Stomach (tissue), 9 donors: ENCODE results near the gene EXOC3L1. TPM values are rescaled to one million over a fixed set of nuclear protein-coding genes. Genes with fewer than 3 reads are reported as not detected.

ENCODE experiments used
- DNase-seq, 2 donors: peaks; one replicate each; pipeline versions ENCODE4 v3.0.0 to v3.0.0-alpha.2; 2013 to 2019
- H3K27ac ChIP-seq, 5 donors: fragments of 200-600 bp in 4 of 5; sonication (generic) in 4 of 5; one replicate each; pipeline ENCODE4 v1.5.1; 2013 to 2019; ENCODE audit warnings: mild to moderate bottlenecking in 1 of 5, moderate library complexity in 1 of 5
- H3K27me3 ChIP-seq, 3 donors: fragments of 200-600 bp; sonication (generic); one replicate each; pipeline ENCODE4 v1.5.1; 2017 to 2019; ENCODE audit warnings: mixed run types in 1 of 3
- H3K36me3 ChIP-seq, 4 donors: fragments of 200-600 bp; sonication (generic); 1 replicate in 3 of 4; 2 replicates in 1 of 4; pipeline ENCODE4 v1.5.1; 2016 to 2019
- H3K4me1 ChIP-seq, 4 donors: fragments of 200-600 bp; sonication (generic); one replicate each; pipeline ENCODE4 v1.5.1; 2016 to 2019
- H3K4me3 ChIP-seq, 4 donors: fragments of 200-600 bp; sonication (generic) in 3 of 4; one replicate each; pipeline ENCODE4 v1.5.1; 2016 to 2019; ENCODE audit warnings: mild to moderate bottlenecking in 1 of 4
- H3K9me3 ChIP-seq, 4 donors: fragments of 200-600 bp; sonication (generic); one replicate each; pipeline ENCODE4 v1.5.1; 2016 to 2019
- EP300 ChIP-seq: sonication (generic); formaldehyde crosslinking; IDR thresholded peaks from one replicate; pipeline ENCODE4 v1.6.1; 2017; ENCODE audit warnings: antibody characterized with exemption
- POLR2A ChIP-seq, 4 donors: fragments of 450-650 bp; IDR thresholded peaks; one replicate each; pipeline ENCODE4 v1.6.1; 2016; ENCODE audit warnings: antibody characterized with exemption in 4 of 4, control low read depth in 2 of 4, mild to moderate bottlenecking in 1 of 4, moderate library complexity in 1 of 4
- POLR2AphosphoS5 ChIP-seq, 3 donors: sonication (generic); formaldehyde crosslinking; IDR thresholded peaks; one replicate each; pipeline ENCODE4 v1.6.1; 2016; ENCODE audit warnings: antibody characterized with exemption in 3 of 3
- WGBS, 5 donors: extraction: QIAGEN DNeasy Blood & Tissue Kit in 3 of 5; methylation state at CpG; one replicate each; pipeline versions ENCODE4 v1.1.5 to v1.1.7; 2013 to 2018; 5-methylcytosine and 5-hydroxymethylcytosine counted together
- intact Hi-C: fragments of 100-400 bp; cut with DNase I; formaldehyde crosslinking; loops from one replicate; pipeline ENCODE4 v1.15.1; 2023; ENCODE audit warnings: low total_unique reads
- polyA plus RNA-seq, 3 donors: library from polyadenylated mRNA; stranded (reverse); fragments of 200-250 nt; gene quantifications; one replicate each; pipeline ENCODE4 v1.2.3, GENCODE V29; 2013
- total RNA-seq, 5 donors: library from RNA; depleted of rRNA; stranded (reverse); fragments of >200 nt; gene quantifications; one replicate each; pipeline versions ENCODE4 v1.1.0 to v1.2.3, GENCODE V29; 2014 to 2016
- TF ChIP-seq, protein P1 (sequence below), 7 experiments: fragments of 450-650 bp in 4 of 7; fragments of 200-600 bp in 3 of 7; sonication (generic) in 3 of 7; IDR thresholded peaks; one replicate each; pipeline ENCODE4 v1.5.1; 2016 to 2019; ENCODE audit warnings: antibody characterized with exemption in 7 of 7, control low read depth in 2 of 7, mild to moderate bottlenecking in 1 of 7
- donor health status: healthy with polysubstance abuse.
- donor health status: Bipolar disorder and iron deficiency.
- donor health status: healthy.

EXOC3L1 gene
- total and polyA plus RNA-seq, 8 donors, result 1.3 to 25.5 (median 6.8) TPM; not detected in 1

DNA sequence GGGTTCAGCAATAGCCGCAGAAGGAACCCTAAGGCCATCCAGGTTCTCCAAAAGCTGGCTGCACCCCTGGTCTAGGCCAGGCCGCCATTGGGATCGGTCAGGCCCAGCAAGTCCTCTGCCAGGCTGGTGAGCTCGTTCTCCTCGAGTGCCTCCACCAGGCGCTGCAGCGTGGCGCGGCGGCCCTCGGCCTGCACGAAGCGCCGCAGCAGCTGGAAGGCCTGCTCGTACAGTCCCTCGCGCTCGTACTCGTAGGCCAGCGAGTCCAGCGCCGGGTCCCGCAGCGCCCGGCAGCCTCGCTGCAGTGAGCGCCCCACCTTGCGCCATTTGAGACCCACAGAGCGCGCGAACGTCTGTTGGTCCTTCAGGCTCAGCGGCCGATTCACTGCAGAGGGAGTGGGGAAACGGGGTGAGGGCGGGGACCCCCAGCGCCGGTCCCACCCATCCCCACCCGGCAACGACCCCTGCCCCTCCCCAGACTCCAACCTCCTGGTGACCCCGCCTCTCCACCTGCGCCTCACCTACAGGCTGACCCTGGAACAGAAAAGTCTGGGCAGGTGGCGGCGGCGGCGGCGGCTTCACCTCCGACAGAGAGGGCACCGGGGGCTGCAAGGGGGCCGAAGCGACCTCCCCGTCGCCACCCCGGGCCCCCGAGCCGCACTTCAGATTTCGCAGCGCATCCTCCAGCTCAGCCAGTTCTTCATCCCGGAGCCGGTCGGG, 35.2 kb downstream of the EXOC3L1 start:
- Histone ChIP-seq H3K9me3 (no peaks in the 10 kb centered on the region), H3K27ac (no peak overlapping the region), H3K4me3 (peak overlapping the region in 2 of 4 donors; percentile 28 to 42), H3K27me3 (peaks cover 0 to 23% (median 0%) of the 10 kb centered on the region in 3 donors), H3K36me3 (peaks cover 0 to 8% (median 3%) of the 10 kb centered on the region in 4 donors), H3K4me1 (peaks cover 40 to 72% (median 65%) of the 10 kb centered on the region in 4 donors)
- WGBS, 5 donors, result 42 to 52% (median 51%) methylated on average over 44 to 61 of the region's 61 CpGs
- DNase-seq, result peak in 1 of 2 donors; percentile 30
- intact Hi-C loops, result loop anchor here (5.0 kb wide), 1 partner anchor 177 kb away; no protein-coding TSS in a partner anchor
- TF ChIP-seq POLR2AphosphoS5 (IDR thresholded peaks at IDR 0.05) (no peak), EP300 (no peak), POLR2A (IDR thresholded peaks at IDR 0.05) (no peak)
- TF ChIP-seq, protein P1, sequence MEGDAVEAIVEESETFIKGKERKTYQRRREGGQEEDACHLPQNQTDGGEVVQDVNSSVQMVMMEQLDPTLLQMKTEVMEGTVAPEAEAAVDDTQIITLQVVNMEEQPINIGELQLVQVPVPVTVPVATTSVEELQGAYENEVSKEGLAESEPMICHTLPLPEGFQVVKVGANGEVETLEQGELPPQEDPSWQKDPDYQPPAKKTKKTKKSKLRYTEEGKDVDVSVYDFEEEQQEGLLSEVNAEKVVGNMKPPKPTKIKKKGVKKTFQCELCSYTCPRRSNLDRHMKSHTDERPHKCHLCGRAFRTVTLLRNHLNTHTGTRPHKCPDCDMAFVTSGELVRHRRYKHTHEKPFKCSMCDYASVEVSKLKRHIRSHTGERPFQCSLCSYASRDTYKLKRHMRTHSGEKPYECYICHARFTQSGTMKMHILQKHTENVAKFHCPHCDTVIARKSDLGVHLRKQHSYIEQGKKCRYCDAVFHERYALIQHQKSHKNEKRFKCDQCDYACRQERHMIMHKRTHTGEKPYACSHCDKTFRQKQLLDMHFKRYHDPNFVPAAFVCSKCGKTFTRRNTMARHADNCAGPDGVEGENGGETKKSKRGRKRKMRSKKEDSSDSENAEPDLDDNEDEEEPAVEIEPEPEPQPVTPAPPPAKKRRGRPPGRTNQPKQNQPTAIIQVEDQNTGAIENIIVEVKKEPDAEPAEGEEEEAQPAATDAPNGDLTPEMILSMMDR (IDR thresholded peaks at IDR 0.05), result no peak

DNA sequence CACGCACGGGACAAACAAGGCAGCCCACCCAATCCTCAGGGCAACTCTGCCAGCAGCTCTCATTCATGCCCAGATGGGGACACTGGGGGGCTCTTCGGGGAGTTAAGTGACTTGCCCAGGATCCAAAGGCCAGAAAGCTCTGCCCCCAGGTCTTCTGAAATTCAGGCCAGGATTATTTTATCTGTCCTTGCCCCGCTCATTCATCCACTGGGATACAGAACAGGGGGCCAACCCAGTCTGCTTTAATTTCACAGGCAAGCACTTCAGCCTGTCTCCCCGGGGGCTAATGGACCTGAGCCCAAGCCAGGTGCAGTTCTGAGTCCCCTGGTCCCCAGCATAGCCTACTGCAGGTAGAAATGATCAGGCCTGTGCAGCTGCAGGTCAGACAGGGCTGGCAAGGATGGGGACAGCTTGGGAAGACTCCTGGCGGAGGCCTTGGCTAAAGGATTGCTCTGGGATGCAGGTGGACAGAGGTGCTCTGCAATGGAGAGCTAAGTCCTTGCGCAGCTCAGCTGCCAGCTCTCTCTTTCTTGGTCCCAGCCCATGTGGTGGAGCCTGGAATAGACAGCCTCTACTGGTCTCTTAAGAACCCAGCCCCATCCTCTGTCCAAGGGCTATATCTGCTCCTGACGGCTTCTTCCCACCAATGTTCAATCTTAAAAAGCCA, 38.4 kb downstream of the EXOC3L1 start:
- intact Hi-C loops, result loop anchor here (5.0 kb wide), 1 partner anchor 174 kb away; no protein-coding TSS in a partner anchor
- peaks cover 9 to 39% (median 29%) of the 10 kb centered on the region in 4 donors for H3K36me3 ChIP-seq
- WGBS, 5 donors, result 45 to 61% (median 47%) methylated on average over 8 of the region's 8 CpGs
- TF ChIP-seq, protein P1 (IDR thresholded peaks at IDR 0.05), result no peak
- TF ChIP-seq EP300, result no peak
- TF ChIP-seq POLR2AphosphoS5 (IDR thresholded peaks at IDR 0.05), result no peak
- no peak for TF ChIP-seq POLR2A (IDR thresholded peaks at IDR 0.05)
- no peaks in the 10 kb centered on the region for H3K9me3 ChIP-seq
- H3K4me1 ChIP-seq, result peaks cover 26 to 51% (median 45%) of the 10 kb centered on the region in 4 donors
- DNase-seq, result peak in 1 of 2 donors; percentile 17
- peak overlapping the region; percentile 61 to 72 (median 63) for H3K4me3 ChIP-seq
- H3K27me3 ChIP-seq, result peaks cover 0 to 30% (median 0%) of the 10 kb centered on the region in 3 donors
- peak overlapping the region in 4 of 5 donors; percentile 75 to 91 (median 87) for H3K27ac ChIP-seq

DNA sequence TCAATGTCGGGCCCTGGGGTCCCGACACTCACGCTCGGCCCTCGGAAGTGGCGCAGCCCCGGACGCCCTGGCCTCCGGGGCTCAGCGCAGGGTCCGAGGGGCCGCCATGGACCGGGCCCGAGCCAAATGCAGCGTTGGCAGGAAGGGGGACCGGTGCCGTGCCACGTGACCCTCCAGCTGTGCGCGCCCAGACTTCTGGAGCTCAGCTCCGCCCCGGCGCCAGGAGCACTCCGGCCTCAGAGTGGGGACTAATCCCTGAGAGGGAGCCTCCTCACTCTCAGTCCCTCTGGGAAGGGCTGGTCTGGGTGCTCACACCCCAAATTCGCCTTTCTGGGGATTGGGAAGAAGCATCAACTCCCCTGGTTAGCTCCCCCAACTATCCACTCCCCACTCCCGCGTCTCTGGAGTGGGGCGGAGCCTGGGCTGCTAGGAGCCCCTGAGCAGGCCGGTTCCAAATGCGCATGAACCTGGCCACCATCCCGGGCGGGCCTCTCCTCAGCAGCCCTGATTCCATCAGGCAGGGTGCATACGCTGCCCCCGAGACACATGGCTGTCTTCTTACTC, 39.0 kb downstream of the EXOC3L1 start, which contains the start of gene B3GNT9:
Gene B3GNT9 (minus strand): TSS at position 166 of the 564 bp plus-strand sequence. CDS start 513 bp downstream, outside the sequence.
- peaks cover 0 to 30% (median 0%) of the 10 kb centered on the region in 3 donors for H3K27me3 ChIP-seq
- peak within 1 kb of the TSS; percentile 75 to 91 (median 86) for H3K27ac ChIP-seq
- no peaks in the 10 kb centered on the region for H3K9me3 ChIP-seq
- DNase-seq, result peak; percentile 67 to 91
- peaks cover 15 to 45% (median 35%) of the 10 kb centered on the region in 4 donors for H3K36me3 ChIP-seq
- TF ChIP-seq, protein P1 (IDR thresholded peaks at IDR 0.05), result peak in 1 of 7 experiments; percentile 13
- peak in 2 of 3 donors; percentile 6 to 21 for TF ChIP-seq POLR2AphosphoS5 (IDR thresholded peaks at IDR 0.05)
- TF ChIP-seq EP300, result no peak
- TF ChIP-seq POLR2A (IDR thresholded peaks at IDR 0.05), result no peak
- peak within 1 kb of the TSS; percentile 61 to 72 (median 63) for H3K4me3 ChIP-seq
- intact Hi-C loops, result loop anchor here (5.0 kb wide), 1 partner anchor 174 kb away; no protein-coding TSS in a partner anchor
- H3K4me1 ChIP-seq, result peaks cover 20 to 45% (median 41%) of the 10 kb centered on the region in 4 donors
- WGBS, 5 donors, result 1 to 3% (median 2%) methylated on average over 19 to 34 of the region's 34 CpGs
